ENCODE data around the gene HK2. TPM values are rescaled to one million over a fixed set of nuclear protein-coding genes. Genes with fewer than 3 reads are reported as not detected.

The HK2 gene
- total and polyA plus RNA-seq, 2 of the 4 experiments (the other 2 are of a cell fraction) = 17.4 to 20.9 TPM

DNA sequence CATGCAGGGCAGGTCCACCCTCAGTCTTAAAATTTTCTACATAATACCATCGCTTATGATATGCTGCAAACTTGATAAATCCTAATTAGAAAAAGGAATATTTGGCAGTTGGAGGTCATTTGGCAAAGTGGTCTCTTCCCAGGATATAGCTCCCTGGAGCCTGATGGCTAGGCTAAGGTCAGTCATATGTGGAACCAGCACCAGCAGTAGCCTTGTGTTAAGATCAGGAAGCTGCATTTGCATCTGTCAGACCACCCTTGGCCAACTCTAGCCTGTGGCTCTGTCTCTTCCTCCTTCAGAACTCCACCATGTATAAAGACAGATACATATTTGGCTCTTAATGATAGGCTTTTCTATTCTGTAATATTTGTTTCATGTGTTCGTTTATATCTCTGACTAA, 5.4 kb upstream of the HK2 start:
- Histone ChIP-seq H3K4me3 (ENCODE audit: insufficient read depth, low read depth, low read length) (no peak overlapping the region), H2BK20ac (ENCODE audit: low read depth, low read length) (no peak overlapping the region), H3K23ac (ENCODE audit: low read depth, low read length) (no peak overlapping the region), H3K14ac (replicated peaks; ENCODE audit: low read depth, low read length) (no peak overlapping the region), H2AFZ (replicated peaks; ENCODE audit: low read length, poor library complexity) (no peak overlapping the region), H4K5ac (ENCODE audit: low read depth, low read length) (no peak overlapping the region), H3K56ac (ENCODE audit: extremely low read depth, insufficient read depth, low read length) (no peak overlapping the region), H3K9me1 (ENCODE audit: insufficient read depth, low read length) (peaks cover 14% of the 10 kb centered on the region), H3K27ac (ENCODE audit: insufficient read depth, low read length) (no peak overlapping the region), H4K20me1 (ENCODE audit: insufficient read depth, low read length) (no peaks in the 10 kb centered on the region), H3K18ac (ENCODE audit: low read depth, low read length) (no peak overlapping the region), H2AK5ac (ENCODE audit: low read depth, low read length) (no peak overlapping the region), H3K9me3 (ENCODE audit: control insufficient read depth, insufficient read depth, low read length) (no peaks in the 10 kb centered on the region), H3K9ac (ENCODE audit: low read depth, low read length) (no peak overlapping the region), H2BK15ac (ENCODE audit: low read depth, low read length) (no peak overlapping the region), H4K8ac (ENCODE audit: low read depth in 2 of 2, low read length in 2 of 2) (no peak overlapping the region), H3K27me3 (ENCODE audit: control insufficient read depth, insufficient read depth, low read length) (peaks cover 6% of the 10 kb centered on the region), H3K36me3 (ENCODE audit: control insufficient read depth, insufficient read depth, low read length) (no peaks in the 10 kb centered on the region), H3K4me1 (ENCODE audit: control insufficient read depth, insufficient read depth, low read length) (peaks cover 8% of the 10 kb centered on the region; the same call in 1 of the 2 replicates), H3K4ac (ENCODE audit: low read depth, low read length) (no peak overlapping the region), H2AK9ac (replicated peaks; ENCODE audit: low read depth, low read length, poor library complexity) (no peak overlapping the region), H2BK120ac (ENCODE audit: low read depth, low read length) (no peak overlapping the region), H2BK5ac (ENCODE audit: low read depth, low read length, poor library complexity, severe bottlenecking) (no peak overlapping the region), H3K4me2 (ENCODE audit: low read depth, low read length) (no peak overlapping the region), H4K91ac (ENCODE audit: insufficient read depth, low read depth, low read length) (no peak overlapping the region), H3K79me1 (ENCODE audit: low read depth in 1 of 2, low read length in 2 of 2) (peaks cover 7 to 8% of the 10 kb centered on the region in 2 experiments; a peak in 3 of 4 replicates)
- intact Hi-C loops (cut with micrococcal nuclease) (no loop called here), in situ Hi-C loops (cut with MboI; ENCODE audit: low sequenced_read_pairs) (no loop called here), dilution Hi-C loops (cut with HindIII; ENCODE audit: low sequenced_read_pairs, unreplicated experiment) (no loop called here)
- DNase-seq (no peak), ATAC-seq (ENCODE audit: low read depth) (no peak)
- POLR2A ChIA-PET (ENCODE audit: unreplicated experiment) = no interaction called here
- no TSS peak for BruUV-seq (replicated peaks)
- TF ChIP-seq, protein P1, sequence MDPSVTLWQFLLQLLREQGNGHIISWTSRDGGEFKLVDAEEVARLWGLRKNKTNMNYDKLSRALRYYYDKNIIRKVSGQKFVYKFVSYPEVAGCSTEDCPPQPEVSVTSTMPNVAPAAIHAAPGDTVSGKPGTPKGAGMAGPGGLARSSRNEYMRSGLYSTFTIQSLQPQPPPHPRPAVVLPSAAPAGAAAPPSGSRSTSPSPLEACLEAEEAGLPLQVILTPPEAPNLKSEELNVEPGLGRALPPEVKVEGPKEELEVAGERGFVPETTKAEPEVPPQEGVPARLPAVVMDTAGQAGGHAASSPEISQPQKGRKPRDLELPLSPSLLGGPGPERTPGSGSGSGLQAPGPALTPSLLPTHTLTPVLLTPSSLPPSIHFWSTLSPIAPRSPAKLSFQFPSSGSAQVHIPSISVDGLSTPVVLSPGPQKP (IDR thresholded peaks at IDR 0.05; ENCODE audit: borderline replicate concordance, low read depth, low read length) = no peak
- TF ChIP-seq RFX5 (IDR thresholded peaks at IDR 0.05; ENCODE audit: low read depth, low read length) = no peak
- TF ChIP-seq CEBPB (IDR thresholded peaks at IDR 0.05; ENCODE audit: low read depth, low read length) = no peak
- TF ChIP-seq, protein P2, sequence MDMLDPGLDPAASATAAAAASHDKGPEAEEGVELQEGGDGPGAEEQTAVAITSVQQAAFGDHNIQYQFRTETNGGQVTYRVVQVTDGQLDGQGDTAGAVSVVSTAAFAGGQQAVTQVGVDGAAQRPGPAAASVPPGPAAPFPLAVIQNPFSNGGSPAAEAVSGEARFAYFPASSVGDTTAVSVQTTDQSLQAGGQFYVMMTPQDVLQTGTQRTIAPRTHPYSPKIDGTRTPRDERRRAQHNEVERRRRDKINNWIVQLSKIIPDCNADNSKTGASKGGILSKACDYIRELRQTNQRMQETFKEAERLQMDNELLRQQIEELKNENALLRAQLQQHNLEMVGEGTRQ (IDR thresholded peaks at IDR 0.05; ENCODE audit: low read depth, low read length) = no peak
- no peak for TF ChIP-seq FOS (IDR thresholded peaks at IDR 0.05; ENCODE audit: low read depth, low read length)
- TF ChIP-seq, protein P3, sequence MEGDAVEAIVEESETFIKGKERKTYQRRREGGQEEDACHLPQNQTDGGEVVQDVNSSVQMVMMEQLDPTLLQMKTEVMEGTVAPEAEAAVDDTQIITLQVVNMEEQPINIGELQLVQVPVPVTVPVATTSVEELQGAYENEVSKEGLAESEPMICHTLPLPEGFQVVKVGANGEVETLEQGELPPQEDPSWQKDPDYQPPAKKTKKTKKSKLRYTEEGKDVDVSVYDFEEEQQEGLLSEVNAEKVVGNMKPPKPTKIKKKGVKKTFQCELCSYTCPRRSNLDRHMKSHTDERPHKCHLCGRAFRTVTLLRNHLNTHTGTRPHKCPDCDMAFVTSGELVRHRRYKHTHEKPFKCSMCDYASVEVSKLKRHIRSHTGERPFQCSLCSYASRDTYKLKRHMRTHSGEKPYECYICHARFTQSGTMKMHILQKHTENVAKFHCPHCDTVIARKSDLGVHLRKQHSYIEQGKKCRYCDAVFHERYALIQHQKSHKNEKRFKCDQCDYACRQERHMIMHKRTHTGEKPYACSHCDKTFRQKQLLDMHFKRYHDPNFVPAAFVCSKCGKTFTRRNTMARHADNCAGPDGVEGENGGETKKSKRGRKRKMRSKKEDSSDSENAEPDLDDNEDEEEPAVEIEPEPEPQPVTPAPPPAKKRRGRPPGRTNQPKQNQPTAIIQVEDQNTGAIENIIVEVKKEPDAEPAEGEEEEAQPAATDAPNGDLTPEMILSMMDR (conservative IDR thresholded peaks at IDR 0.05; ENCODE audit: low read depth, low read length) = no peak
- TF ChIP-seq CHD1 (IDR thresholded peaks at IDR 0.05; ENCODE audit: low read depth, low read length) = no peak
- TF ChIP-seq POLR2A (IDR thresholded peaks at IDR 0.05; ENCODE audit: low read depth, low read length) = no peak
- no peak for TF ChIP-seq SMC3 (IDR thresholded peaks at IDR 0.05; ENCODE audit: low read depth, low read length)
- TF ChIP-seq RCOR1 (IDR thresholded peaks at IDR 0.05; ENCODE audit: insufficient replicate concordance, low read length) = no peak
- TF ChIP-seq NFE2L2 (IDR thresholded peaks at IDR 0.05; ENCODE audit: low read depth, low read length) = no peak
- no peak for TF ChIP-seq BHLHE40 (IDR thresholded peaks at IDR 0.05; ENCODE audit: low read depth, low read length)
- TF ChIP-seq RAD21 (IDR thresholded peaks at IDR 0.05; ENCODE audit: low read length) = no peak
- no peak for TF ChIP-seq MXI1 (IDR thresholded peaks at IDR 0.05; ENCODE audit: borderline replicate concordance, low read depth, low read length)
- TF ChIP-seq MAFK (IDR thresholded peaks at IDR 0.05; ENCODE audit: low read depth, low read length) = no peak
- TF ChIP-seq MAZ (IDR thresholded peaks at IDR 0.05; ENCODE audit: borderline replicate concordance, low read depth, low read length) = no peak
- WGBS, 2 experiments (ENCODE audit: extremely low coverage in 2 of 2, insufficient read length in 1 of 2) = no CpG with 5 or more reads among the region's 2 CpGs
- CTCF ChIA-PET = no interaction called here

Data from IMR-90 (cell line).